HG02840 (cell line): ENCODE data around the gene CNTNAP5.

Source experiments
- ATAC-seq: cut with Tn5 transposase; IDR thresholded peaks from one replicate; pipeline ENCODE4 v1.9.1; 2021; ENCODE audit warnings: mild to moderate bottlenecking, moderate library complexity, moderate number of reproducible peaks; ENCODE audit not compliant: unreplicated experiment, low FRiP score

CNTNAP5 gene

DNA sequence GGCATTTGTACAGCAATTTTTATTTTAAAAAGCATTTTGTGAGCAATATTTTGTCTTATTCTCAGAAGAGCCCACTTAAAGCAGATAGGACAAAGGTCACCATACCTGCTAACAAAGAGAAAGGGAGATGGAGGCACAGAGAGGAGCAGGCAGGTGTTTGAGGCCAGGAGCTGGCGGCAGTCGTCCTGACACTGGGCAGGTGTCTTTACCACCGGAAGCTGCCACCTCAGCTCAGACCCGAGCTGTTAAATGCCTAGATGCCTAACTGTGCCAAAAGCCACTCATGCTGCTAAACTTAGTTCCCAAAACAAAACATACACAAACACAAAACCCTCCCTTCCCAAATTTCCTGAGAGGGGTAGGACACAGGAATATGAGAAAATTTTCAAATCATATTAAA is 120.9 kb downstream of the CNTNAP5 start:
- no peak for ATAC-seq

DNA sequence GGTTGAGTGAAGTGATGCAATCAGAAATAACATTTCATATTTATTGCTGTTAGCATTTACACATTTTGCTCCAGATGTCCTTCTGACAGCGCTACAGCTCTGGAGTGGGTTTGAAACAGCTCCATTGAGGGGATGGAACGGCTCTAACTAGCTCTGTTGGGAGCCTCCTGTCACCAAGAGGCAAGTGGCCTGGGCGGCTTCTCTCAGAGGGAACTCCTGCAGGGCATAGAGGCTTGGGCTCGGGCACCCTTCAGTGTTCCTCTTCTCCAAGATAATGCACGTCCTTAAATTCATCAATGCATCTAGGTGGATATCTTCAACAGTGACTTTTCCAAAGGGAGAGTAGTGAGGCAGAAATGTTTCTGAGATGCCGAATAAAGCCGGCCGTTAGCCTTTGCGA is 122.5 kb downstream of the CNTNAP5 start:
- ATAC-seq = no peak

DNA sequence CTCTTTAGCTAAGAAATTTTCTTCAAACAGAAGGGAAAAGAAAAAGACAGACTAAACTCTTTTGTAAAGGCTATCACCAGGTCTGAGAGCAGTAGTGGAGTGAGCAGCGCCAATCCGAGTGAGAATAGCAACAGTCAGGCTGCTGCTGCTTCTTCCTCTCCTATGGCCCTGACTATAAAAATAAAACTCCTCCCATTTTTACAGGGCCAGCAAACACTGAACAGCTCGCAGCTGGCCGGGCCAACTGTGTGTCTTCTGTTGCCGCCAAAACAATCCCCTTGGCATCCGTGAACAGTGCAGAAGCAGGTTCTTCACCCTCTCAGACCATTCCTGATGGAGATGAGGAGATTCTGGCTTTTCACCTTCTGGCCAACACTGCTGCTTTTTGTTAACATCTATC is 124.5 kb downstream of the CNTNAP5 start:
- no peak for ATAC-seq

DNA sequence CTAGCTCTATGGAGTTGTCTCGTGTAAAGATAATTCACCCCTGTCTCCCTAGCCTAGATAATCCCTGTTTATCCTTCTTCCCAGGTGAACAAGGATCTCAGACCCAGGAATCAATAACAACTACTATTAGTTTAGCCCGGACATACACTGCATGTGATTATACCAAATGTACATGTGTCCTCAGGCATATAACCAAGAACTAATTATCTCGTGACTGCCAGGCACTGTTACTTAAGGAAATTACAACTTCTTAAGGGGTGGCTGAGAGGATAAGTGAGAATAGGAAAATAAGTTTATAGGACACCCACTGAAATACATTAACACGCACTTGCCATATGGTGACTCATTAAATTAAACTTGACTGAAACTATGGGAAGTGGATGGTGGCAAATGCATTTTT is 126.6 kb downstream of the CNTNAP5 start:
- no peak for ATAC-seq

DNA sequence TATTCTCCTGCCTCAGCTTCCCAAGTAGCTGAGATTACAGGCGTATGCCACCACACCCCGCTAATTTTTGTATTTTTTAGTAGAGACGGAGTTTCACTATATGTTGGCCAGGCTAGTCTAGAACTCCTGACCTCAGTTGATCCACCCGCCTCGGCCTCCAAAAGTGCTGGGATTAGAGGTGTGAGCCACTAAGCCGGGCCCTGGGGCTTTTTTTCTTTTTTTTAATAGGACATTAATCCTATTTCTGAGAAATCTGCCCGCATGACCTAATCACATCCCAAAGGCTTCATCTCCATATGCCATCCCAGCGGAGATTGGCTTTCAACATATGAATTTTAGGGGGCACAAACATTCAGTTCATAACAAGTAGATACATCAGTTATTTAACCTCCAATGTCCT is 128.6 kb downstream of the CNTNAP5 start:
- ATAC-seq = no peak

DNA sequence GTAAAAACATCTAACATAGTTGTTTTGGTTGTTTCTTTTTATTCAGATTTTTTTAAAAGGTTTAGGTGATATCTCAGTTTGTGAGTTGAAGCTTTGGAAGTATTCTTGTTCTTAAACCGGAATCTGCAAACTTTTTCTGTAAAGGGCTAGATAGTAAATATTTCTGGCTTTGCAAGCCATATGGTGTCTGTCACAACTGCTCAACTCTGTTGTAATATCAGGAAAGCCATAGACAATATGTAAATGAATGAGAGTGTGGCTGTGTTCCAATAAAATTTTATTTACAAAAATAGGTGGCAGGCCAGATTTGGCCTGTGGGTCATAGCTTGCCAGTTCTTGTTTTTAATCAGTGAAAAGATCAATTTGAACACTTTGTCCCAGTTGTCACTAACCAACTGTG is 134.1 kb downstream of the CNTNAP5 start:
- ATAC-seq = no peak

DNA sequence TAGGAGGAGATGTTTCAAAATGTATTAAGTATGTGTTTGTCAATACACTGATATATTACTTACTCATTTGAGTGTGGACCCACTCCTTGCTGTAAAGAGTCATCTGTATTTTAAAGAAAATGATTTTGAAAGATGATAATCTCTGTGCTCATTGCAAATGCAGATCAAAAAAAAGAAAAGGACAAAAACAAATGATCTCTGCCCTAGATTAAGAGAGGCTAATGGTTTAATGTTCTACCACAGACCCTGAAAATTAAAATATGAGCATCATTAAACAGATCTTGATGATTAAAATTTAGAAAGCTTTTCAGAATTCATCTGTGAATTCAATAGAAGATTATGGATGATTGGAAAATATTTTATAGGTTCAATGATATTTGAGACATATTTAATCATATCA is 136.5 kb downstream of the CNTNAP5 start:
- no peak for ATAC-seq

DNA sequence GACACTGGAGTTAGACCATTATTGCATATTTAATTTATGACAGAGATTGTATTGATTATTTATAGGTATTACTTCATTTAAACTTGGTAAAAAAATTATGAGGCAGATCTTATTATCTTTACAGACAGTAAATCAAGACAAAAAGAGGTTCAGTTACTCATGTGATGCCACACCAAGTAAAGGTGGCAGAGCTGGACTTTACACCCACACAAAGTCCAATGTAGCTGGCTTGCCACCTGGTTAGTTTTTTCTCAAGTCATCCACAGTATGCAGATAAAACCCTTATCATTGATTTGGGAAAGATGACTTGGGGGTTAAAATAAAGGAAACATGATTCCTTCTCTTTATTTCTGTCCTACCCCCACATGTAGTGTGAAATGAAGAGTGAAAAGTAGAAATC is 137.2 kb downstream of the CNTNAP5 start:
- ATAC-seq = no peak

DNA sequence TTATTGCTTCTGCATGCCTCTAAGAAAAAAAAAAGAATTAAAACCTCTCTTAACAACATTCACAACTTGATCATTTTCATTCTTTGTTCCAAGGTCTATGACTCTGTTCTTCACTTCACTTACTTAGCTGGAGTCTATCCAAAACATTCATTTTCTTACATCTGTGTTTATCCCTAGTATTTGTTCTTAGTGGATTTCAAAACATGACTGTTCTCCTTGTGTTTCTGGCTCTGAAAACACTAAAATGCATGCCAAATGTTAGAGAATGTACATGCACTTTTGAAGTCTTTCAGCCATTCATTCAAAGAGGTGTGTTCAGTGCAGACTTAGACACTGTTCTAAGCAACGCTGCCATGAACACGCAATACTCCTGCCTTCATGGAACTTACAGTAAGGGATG is 138.8 kb downstream of the CNTNAP5 start:
- ATAC-seq = no peak

DNA sequence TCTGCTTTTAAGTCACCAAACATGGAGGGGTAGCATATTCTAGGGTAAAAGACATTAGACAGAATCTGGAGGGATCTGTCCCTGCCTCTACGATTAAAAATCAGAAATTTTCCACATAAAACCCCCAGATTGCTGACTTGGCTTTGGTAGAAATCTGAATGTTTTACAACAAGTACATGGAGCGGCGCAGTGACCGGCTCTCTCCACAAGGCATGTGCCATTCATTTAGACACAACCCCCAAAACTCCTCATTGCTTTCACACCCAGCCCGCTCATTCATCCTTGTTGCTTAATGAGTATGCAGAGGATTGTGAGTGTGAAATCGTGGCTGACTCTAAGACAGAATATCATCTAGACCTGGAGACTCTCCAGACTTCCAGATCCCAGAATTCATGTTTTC is 140.6 kb downstream of the CNTNAP5 start:
- no peak for ATAC-seq

DNA sequence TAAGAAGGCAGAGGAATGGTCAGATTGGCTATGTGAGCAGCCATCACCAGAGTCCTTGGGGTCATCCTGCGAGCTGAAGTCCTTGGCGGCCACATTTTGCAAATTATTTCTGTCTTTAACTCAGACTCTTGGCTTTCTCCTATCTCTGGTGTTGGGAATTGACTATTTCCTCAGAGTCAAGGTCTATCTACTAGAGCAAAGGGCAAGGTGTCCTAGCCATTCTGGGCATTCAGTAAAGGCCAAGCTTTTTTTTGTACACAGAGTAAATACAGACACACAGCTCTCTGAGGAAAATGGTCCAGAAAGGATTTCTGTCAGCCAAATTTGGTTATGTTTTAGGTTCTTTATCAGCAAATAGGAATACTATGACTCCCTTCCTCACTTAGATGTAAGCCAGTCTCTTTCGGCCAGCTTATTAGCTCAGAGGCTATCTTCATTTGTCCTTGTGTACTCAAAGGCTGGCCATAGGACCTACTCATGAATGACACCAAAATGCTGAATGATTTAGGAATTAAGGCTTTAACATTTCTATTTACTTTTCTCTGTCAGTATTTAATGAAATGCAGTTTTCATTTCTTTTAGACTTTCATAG is 146.5 kb downstream of the CNTNAP5 start:
- no peak for ATAC-seq

DNA sequence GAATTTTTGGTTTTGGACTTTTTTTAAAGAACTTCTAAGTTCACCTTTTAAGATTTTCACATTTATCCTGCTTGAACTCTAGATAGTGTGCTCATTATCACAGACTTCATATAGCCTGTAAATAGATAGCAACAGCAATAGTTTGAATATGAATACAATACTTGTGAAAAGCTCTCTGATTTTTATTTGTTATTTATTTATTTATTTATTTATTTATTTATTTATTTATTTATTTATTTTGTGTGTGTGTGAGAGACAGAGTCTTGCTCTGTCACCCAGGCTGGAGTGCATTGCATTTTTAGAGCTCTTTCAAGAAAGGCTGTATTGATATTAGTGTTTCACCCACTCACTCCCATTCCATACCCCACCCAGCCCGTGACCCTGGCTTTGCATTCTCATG is 153.6 kb downstream of the CNTNAP5 start:
- no peak for ATAC-seq

DNA sequence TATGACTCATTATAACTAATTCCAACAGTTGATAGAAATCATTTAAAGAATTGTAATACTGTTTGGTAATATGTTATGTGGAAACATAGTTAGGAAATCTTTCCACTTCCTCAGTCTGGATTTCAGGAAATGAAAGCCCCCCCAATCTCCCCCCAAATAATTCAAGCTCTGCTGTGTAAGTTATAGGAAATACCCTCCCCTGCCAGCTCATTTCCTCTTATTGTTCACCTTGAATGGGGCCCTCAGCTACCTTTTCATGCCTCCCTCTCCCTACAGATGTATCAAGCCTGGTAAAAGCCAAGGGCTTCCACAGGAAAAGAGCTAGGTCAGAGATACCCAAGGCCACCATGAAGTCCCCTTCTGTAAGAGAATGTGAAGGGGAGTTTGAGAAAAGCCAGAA is 155.5 kb downstream of the CNTNAP5 start:
- ATAC-seq = no peak

DNA sequence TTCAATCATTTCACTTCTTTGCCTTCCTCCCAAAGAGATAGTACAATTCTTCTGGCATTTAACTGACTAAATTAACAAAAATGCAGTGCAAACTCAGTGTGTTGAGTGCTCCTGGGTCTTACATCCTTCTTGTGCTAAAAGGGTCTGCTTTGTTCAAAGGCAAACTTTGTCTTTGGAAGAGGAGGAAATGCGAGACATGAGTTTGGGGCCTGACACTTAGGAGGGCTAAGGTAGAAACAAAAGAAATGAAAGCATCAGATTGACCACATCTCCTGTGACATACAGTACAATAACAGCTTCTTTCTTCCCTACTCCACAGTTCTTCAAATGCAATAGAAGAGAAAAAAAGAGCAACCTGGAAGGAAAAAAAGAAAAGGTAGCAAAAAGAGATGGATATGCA is 161.7 kb downstream of the CNTNAP5 start:
- ATAC-seq = no peak

DNA sequence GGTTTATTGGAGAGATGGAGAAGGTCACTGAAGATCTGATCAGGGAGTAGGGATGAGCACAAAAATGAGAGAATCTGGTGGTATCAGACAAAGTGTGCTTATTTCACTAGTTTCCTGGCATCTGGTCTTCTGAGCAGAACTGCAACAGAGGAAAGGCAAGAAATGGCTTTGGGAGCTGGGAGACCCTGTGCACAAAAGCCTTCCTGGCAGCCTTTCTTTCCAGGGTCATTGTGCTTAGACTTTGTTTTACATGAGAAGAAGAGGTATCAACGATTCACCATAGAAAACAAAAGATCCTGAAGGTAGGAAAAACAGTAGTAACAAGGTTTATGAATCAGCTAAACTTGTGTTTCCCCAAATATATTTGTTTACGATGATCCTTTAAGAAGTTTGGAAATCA is 162.9 kb downstream of the CNTNAP5 start:
- no peak for ATAC-seq

DNA sequence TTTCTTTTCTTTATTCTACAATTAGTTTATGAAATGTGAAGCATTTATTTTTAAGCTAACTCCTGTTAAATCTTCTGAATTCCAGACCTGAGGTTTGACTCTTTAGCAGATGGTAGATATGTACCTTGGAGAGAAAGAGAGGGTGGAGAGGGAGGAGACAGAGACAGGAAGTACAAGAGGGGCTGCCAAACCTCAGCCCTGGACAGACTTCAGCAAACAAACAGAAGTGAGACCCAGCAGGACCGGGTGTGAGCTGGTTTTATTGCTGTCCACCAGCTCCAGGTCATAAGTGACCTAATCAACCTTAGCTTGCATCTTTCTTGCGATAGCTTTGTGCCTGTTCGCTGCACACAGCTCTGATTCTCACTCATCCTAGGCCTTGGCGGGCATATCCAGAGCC is 168.6 kb downstream of the CNTNAP5 start:
- ATAC-seq = no peak

DNA sequence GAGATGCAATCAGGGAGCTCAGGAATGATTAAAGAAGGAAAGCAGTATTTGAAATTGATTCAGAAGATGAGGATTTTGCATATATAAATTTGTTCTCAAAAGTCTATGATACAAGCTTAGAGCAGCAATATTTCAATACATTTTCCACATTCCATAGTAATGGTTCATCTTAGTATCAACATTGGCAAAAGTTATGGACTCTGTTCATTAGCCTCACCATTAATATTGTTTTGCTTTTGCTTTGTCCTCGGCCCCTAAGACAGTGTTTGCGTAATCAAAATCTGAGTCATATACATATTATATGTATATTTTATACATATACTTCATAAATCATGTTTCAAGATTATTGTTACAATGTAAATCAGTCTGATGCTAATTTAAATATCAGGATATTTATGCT is 176.6 kb downstream of the CNTNAP5 start:
- ATAC-seq = no peak

DNA sequence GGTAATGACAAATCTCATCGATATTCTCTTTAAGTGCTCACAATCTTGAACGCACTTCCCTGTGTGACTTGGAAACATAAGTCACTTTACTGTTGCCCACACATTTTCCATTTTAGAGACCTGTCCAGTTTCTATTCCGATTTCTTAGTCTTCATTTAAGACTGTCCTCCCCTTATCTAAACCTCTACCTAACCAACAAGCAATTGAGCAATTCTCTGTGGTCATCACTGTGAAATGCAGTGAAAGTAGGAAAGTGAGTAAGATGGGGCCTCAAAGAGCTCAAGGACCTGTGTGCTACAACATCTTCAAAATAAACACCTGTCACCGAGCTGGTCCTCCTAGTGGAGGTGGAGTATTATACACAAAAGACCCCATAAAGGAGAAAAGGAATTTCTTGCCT is 184.4 kb downstream of the CNTNAP5 start:
- ATAC-seq = no peak

DNA sequence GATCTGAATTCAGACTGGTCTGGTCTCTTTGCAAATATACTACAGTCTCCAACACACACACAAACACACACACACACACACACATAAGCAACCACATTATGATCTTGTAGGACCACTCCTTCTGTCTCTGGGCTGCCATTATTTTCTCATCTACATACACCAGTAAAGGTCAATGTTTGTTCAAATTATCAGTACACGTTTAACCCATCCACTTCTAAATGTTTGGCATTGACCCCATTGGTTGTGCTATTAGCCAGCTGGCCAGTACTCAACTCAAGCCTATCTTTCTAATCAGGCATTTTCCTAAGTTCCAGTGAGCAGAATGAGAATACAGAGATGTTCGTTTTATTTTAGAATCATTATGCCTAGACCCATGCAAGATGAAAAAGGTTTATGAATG is 186.4 kb downstream of the CNTNAP5 start:
- no peak for ATAC-seq

DNA sequence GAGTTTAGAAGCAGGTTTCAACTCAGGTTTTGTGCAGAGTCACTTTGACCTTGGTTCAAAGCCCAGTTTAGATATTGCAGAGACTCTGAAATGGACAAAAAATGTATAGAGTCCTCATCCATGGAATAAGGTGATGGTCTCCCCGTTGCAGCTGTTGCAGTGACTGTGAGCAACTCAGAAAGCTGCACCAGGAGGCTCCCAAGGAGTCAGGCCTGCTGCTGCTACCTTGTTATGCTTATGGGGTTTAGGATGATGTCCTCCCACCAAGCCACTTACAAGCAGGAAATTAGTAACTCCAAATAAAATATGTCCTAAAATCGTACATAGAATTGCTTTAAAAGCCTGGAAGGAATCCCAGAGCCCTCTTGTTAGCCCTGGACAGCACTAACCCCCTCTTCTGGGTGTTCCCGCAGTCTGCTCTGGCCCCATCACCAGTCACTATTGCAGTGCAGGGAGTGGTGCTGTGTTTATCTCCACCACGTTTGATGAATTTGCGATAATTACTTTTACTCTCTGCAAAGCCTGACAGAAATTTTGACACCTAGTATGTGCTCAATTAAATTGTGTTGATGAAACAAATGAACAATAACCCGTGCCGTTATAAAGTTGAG is 189.0 kb downstream of the CNTNAP5 start:
- no peak for ATAC-seq

DNA sequence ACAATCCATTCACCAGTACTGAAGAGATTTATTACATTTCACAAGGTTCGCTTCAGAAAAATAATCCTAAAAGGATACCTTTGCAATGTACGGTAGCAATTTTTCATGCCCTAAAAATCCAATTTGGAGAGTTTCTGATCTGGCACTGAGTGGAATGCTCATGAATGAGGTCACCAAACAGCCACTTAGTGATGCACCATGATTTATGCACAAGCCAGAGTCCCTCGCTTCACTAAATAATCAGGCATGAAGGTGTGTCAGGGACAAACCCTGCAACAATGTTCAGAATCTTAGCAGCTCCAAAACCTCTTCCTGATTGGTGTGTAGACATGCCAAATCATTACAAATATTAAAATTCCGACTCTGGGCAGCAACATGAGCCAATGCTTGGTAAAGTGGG is 221.1 kb downstream of the CNTNAP5 start:
- ATAC-seq = no peak

DNA sequence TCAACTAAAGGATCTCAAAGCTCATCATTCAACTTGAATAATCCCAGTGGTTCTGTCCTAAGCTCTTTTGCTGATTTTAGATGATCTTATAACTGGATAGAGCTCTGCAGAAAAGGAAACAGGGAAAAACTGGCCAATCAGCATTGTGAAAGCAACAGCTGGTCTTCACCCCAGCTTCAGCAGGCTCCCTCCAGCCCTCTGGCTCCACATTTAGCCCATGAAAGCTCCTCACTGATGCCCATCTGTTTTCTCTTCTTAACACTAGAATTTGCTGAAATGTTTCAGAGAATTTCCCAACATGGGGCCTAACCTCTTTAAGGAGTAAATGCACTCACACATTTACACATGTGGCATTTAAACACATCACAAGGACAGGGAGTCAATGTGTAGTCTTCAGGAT is 223.3 kb downstream of the CNTNAP5 start:
- no peak for ATAC-seq

DNA sequence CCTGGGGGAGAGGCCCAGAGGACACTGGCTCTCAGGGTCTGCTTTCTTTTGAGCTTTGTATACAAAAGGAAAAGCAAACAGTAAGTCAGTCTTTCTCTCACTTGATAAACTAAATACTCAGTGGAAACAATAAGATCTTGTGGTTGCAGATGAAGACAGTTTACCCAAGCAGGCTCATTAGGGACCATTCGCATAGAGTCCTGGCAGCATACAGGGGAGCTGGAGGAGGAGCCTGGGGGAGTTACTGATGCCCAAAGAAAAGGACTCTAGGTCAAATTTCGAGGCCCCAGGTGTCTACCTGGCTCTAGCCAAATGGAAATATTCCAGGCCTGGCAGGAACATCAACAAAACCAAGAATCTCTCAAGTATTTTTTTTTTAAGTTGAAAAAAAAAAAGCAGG is 225.3 kb downstream of the CNTNAP5 start:
- no peak for ATAC-seq
